Activated naive CD4-positive, alpha-beta T cell treated with anti-CD3 and anti-CD28 coated beads, Interleukin-2, amount 50 U/mL, for 72 hours (primary cell): ENCODE data around the gene EVA1A. TPM values are rescaled to one million over a fixed set of nuclear protein-coding genes. Genes with fewer than 3 reads are reported as not detected.

Experiments used
- ATAC-seq, 2 donors: fragments of 150-1000 bp; cut with Tn5 transposase; 2 replicates each; pipeline ENCODE4 v1.10.0; 2021; ENCODE audit warnings: mild to moderate bottlenecking in 2 of 2, moderate library complexity in 2 of 2
- DNase-seq, 2 donors: peaks; one replicate each; pipeline ENCODE4 v3.0.0; 2021 to 2022; ENCODE audit warnings: low spot score in 2 of 2
- H3K27ac Mint-ChIP-seq, 2 donors: one replicate each; pipeline ENCODE4 v1.8.0; 2022; ENCODE audit warnings: mild to moderate bottlenecking in 2 of 2, mixed read lengths in 2 of 2
- H3K36me3 Mint-ChIP-seq, 2 donors: one replicate each; pipeline ENCODE4 v1.8.0; 2022; ENCODE audit warnings: mixed read lengths in 2 of 2
- H3K9me3 Mint-ChIP-seq, 2 donors: one replicate each; pipeline ENCODE4 v1.8.0; 2022; ENCODE audit warnings: mixed read lengths in 2 of 2
- total RNA-seq, 2 donors: library from RNA; stranded (reverse); gene quantifications; one replicate each; pipeline ENCODE4 v1.2.3, GENCODE V29; 2022

The EVA1A gene, protein sequence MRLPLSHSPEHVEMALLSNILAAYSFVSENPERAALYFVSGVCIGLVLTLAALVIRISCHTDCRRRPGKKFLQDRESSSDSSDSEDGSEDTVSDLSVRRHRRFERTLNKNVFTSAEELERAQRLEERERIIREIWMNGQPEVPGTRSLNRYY
- under 1 TPM in 1 of 2 donors, not detected in 1; 0.72 TPM for total RNA-seq

DNA sequence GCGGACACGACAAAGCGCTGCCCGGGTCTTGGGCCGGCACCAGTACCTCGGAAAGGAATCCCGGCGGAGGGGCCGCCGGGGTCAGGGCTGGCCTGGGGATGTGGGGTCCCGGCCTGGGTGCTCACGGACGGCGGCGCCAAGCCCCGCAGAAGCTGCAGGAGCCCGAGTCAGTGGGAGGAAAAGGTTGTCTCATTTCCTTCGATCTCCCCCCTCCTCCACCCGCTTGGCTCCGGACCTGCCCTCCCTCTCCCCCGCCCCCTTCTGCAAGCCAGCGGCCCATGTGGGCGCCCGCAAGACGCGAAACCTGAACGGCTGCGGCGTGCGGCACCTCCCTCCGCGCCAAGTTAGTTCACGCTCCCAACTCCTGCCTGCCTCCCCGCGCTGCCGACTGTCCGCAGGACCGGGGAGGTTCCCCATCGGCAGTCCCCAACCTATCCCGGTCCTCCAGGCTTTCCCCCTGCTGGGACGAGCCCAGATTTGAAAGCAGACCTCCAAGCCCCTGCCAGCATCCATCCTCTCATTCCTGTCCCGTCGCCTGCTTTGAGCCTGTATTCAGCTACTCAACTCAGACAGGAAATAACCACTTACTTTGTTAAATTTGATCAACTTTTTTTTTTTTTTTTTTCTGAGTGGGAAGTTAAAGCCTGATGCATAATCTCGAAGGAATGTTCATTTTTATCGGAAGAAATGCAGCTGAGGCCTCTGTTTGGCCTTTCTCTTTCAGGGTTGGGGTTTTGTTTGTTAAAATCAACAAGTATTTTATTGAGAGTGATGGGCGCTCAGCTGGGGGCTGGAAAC, at the start of gene EVA1A:
Gene EVA1A (minus strand): TSS at position 172 of the 798 bp plus-strand sequence. CDS start 42,799 bp downstream, outside the sequence.
- ATAC-seq (peak; percentile 41 to 56), DNase-seq (peak in 1 of 2 donors; percentile 16)
- Mint-ChIP-seq H3K36me3 (no peaks in the 10 kb centered on the region), H3K9me3 (no peaks in the 10 kb centered on the region), H3K27ac (no peak within 1 kb of the TSS)

DNA sequence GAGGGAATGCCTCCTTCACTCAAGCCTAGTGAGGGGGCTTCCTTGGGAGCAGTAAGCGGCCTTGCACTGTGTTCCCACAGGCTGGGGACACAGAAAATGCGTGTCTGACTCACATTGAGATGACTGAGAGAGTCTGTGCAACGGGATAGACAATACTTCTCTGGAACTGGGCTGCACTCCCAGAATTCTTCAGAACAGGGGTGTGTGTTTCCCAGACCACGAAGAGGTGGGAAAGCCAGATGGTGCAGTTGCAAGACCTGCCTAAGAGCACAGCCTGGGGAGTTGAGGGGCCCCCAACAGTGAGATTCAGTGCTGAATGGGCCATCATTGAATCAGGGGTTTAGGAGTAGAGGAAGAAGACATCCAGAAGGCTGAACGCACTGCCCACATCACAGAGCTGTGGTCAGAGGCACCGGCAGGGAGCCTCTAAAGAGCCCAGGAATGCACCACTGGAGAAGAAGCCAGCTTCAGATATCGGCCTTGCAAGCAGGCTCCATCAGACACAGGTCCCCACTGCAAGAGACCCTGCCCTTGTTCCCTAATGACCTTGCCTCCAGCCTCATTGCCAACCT, 49.3 kb upstream of the EVA1A start:
- no peak overlapping the region for H3K27ac Mint-ChIP-seq
- no peak for DNase-seq
- no peaks in the 10 kb centered on the region for H3K36me3 Mint-ChIP-seq
- ATAC-seq, result no peak
- H3K9me3 Mint-ChIP-seq, result no peaks in the 10 kb centered on the region

DNA sequence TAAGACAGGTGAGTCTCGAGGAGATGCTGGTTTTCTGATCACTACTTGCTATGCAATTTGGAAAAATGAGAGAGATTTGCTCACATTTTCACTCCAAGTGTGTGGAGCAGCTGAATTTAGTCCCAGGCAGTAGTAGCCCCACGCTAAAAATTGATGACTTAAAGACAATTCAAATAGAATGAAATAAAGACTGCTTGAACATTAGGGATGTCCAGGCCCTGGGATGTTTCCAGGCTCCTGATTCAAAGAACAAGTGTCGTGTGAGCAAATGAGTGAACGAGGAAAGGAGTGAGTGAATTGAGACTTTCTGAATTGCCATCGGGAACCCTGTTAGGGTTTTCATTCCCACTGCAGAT, 48.6 kb upstream of the EVA1A start:
- no peak for DNase-seq
- no peaks in the 10 kb centered on the region for H3K9me3 Mint-ChIP-seq
- no peak for ATAC-seq
- H3K36me3 Mint-ChIP-seq, result no peaks in the 10 kb centered on the region
- no peak overlapping the region for H3K27ac Mint-ChIP-seq

DNA sequence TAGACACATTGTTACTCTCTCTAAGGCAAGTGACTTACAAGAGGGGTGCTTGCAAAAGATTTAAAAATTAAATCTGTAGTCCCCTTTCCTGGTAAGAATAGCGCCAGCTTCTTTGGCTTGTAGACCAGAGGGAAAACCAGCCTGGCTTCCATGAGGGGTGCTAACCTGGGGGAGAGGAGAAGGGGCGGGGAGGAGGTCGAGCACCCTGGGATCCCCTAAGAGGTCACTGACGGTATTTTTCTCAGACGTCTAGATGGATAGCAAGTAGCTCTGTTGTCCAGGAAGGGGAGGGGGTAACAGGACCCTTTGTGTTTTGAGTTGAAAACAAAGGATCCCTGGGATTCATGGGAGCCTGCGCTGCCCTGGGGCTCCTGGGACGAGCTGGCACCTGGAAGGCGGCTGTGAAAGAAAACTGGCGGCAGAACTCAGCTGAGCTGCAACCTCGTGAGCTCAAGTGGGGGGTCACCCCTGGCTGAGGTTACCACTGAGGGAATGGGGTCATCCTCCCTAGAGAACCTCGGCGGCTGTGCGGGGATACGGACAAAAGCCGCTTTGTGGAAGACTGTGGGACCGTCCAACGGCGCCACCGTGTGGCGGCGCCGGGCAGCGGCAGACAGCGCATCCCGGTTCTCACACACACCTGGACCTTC, 48.1 kb upstream of the EVA1A start:
- DNase-seq (peak; percentile 60 to 67), ATAC-seq (peak; percentile 67 to 87)
- no peaks in the 10 kb centered on the region for H3K9me3 Mint-ChIP-seq
- no peak overlapping the region for H3K27ac Mint-ChIP-seq
- no peaks in the 10 kb centered on the region for H3K36me3 Mint-ChIP-seq

DNA sequence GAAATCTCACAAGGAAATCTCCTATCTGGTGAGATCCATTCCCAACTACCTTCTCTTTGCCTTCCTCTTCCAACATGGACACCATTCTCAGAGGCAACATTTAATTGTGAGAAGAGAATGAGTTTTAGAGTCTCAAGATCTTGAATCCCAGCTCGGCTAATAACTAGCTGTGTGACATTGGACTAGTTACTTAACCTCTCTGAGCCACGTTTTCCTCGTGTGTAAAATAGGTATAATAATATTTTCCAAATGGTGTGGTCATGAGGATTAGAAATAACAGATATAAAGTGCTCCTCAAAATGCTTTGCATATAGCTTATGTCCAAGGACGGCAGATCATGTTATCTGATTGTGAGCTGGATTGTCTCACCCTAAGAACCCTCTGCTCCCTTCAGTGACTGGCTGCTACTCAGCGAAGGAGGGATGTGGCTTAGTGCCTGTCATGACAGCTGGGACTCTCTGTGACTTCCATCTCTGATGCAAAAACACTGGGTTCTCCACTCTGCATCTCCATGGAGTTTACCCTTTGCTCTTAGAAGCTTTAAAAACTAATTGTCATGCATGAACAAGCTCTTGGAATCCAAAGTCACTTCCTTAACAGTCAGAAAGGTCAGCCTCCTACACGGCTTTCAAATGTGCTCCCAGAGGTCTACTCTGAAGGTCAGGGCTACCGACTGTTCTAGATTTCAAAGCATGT, 47.4 kb upstream of the EVA1A start:
- no peaks in the 10 kb centered on the region for H3K9me3 Mint-ChIP-seq
- DNase-seq (no peak), ATAC-seq (no peak)
- H3K36me3 Mint-ChIP-seq, result no peaks in the 10 kb centered on the region
- no peak overlapping the region for H3K27ac Mint-ChIP-seq

DNA sequence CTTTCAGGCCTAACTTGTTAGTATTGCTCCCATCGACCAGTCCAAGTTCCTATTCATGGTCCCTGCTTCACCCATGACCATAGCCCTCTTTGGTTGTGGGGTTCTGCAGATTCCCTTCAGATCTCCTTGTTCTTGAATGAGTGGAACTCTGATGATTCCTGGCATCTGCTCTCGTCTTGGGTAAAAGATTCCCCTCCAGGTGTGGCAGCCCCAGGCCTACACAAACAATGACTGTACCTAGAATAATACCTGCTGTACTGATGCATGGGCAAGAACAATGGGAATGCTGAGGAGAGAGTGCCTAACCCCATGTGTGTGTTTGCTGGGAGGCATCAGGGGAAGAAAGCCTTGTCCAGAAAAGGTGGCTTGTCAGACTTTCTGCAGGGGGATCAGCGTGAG, 46.7 kb upstream of the EVA1A start:
- no peaks in the 10 kb centered on the region for H3K36me3 Mint-ChIP-seq
- H3K9me3 Mint-ChIP-seq, result no peaks in the 10 kb centered on the region
- DNase-seq, result no peak
- H3K27ac Mint-ChIP-seq, result no peak overlapping the region
- no peak for ATAC-seq

DNA sequence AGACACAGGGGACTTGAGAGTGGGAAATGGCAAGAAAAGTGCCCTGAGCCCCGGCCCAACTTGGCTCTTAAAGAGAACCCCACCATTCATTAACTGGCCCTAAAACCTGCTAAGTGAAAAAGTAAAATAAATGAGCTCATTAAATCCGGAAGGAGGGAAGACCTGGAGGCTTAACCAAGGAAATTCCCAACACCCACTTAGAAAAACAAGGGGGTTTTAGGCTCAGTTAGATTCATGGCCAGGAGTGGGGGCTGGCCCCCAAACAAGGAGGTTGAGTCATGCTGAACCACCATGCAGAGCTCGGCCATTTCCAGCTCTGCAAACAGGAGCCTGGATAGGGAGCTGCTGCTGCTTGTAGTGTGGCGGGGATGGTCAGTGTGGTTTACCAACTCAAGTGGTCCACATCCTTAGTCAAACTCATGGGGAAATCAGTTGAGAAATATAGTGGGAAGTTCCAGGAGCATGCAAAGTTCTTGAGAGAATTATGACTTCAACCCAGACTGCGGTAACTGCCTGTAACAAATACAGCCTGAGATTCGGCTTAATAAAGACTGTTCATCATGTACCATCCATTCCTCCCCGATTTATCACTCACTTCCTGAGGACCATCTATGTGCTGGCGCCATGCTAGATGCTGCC, 46.1 kb upstream of the EVA1A start:
- no peak for ATAC-seq
- Mint-ChIP-seq H3K27ac (no peak overlapping the region), H3K36me3 (no peaks in the 10 kb centered on the region), H3K9me3 (no peaks in the 10 kb centered on the region)
- DNase-seq, result no peak

DNA sequence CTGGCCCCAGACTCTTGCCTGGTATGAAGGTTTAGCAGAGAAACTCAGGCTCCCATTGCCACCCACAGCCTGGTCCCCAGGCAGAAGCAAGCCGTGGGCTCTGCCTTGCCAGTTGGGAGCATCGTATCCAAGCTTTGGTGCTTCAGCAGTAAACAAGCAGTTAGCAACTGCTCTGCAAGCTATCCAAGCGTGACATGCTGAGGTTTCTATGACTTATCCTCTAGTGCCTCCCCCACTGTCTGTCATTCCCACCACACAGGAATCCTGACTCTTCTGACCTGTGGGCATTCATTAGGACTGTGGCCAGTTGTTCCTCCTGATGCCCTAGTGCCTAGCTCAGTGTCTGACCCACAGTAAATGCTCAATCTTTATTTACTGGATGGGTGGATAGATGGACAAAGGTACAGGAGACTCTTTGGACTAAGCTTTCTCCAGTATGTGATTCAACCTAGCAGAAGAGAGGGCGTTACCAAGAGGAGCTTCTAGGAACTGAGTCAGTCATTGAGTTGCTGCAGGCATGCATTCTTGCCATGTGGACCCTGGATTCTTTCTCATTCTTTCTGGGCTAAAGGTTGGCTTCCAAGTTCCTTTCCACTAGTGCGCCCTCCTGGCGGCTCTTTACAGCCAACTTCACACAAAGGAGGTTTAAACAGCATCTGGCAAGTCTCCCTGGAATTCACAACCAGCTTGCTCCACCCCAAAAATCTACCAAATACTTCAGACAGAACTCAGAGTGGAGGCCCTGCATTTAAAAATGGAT, 45.2 kb upstream of the EVA1A start:
- H3K36me3 Mint-ChIP-seq, result no peaks in the 10 kb centered on the region
- no peak for ATAC-seq
- no peaks in the 10 kb centered on the region for H3K9me3 Mint-ChIP-seq
- H3K27ac Mint-ChIP-seq, result no peak overlapping the region
- DNase-seq, result no peak

DNA sequence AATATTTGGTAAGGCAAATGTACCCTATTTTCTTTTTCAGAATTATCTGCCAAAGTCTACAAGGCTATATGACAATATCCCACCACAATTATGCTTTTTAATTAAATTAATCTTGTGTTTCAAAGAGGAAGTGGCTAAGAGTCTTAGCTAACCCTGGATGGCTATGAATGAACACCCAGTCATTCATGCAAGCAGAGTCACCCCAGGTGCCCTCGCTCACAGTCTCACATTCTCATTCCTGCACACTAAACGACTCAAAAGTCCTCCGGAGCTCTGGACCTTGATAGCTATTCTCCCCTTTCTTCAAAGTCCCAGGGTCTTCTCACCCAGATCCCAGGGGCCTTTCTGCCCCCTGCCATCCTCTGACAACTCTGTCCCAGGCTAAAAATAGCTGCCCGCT, 43.7 kb upstream of the EVA1A start:
- ATAC-seq (no peak), DNase-seq (no peak)
- no peak overlapping the region for H3K27ac Mint-ChIP-seq
- H3K9me3 Mint-ChIP-seq, result no peaks in the 10 kb centered on the region
- no peaks in the 10 kb centered on the region for H3K36me3 Mint-ChIP-seq

DNA sequence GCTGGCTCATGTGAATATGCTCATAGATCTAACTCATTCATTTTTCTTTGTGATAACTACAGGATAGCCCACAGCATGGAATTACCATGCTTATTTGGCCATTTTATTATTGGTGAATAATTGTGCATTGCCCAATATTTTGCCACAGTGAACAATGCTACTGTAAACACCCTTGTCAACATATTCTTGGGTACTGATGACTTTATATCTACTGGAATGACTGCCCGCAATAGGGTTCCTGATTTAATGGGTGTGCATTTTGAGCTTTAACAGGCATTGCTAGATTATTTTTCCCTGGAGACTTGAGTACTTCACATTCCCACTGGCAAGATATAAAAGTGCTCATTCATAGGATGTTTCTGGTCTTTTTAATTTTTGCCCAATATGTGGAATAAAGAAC, 42.7 kb upstream of the EVA1A start:
- Mint-ChIP-seq H3K36me3 (no peaks in the 10 kb centered on the region), H3K27ac (no peak overlapping the region)

DNA sequence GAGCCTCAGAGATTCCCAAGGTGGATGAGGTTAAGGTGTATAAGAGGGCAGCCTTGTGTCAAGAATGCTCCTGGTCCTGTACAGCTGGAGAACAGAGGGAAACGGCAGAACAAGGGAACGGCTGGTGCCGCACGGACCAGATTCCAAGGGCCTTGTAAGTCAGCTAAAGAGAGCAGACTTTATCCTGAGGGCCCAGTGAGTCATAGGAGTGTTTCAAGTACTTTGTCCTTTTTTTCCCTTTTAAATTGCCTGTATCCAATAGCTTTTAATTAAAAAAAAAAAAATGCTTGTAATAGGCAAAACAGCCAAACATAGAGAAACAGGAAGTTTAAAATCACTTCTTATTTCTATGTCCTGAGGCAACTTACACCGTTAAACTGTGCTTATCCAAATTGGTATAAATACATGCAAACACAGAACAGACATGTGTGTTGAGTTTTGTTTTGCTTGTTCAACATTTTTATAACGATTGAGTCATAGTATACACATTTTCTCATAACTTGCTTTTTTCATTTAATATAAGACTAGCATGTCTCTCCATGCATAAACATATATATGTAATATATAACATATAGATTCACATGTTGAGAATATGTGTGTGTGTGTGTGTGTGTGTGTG, 42.1 kb upstream of the EVA1A start:
- Mint-ChIP-seq H3K27ac (no peak overlapping the region), H3K9me3 (no peaks in the 10 kb centered on the region), H3K36me3 (no peaks in the 10 kb centered on the region)
- ATAC-seq (no peak), DNase-seq (no peak)

More for the DNA sequence above, 42.7 kb upstream of the EVA1A start:
- ATAC-seq, result no peak
- no peaks in the 10 kb centered on the region for H3K9me3 Mint-ChIP-seq
- no peak for DNase-seq

DNA sequence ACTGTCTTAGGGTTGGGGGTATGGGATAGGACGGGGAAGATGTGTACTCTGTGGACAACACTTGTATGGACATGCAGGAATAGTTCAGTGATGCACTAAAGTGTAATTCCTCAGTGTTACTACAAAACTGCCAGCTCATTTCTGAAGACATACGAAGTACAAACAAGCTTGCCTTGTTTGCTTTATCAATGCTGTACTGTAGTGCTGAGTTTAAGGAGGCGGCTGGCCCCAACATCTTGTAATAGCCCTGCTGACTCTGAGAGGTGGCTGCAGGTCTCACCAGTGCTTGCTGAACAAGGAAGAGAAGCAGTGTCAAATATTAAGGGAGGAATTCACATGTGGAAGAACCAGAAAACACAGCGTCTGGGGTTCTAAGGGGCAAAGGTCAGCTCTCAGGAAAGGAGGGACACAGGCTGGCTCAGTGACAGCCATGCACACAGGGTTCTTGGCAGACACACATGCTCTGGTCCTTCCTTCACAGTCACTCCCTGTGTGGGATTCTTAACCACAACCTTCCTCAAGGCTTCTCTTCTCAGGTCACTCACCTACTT, 39.8 kb upstream of the EVA1A start:
- H3K27ac Mint-ChIP-seq, result no peak overlapping the region
- no peak for ATAC-seq
- no peaks in the 10 kb centered on the region for H3K36me3 Mint-ChIP-seq
- DNase-seq, result no peak
- H3K9me3 Mint-ChIP-seq, result no peaks in the 10 kb centered on the region

DNA sequence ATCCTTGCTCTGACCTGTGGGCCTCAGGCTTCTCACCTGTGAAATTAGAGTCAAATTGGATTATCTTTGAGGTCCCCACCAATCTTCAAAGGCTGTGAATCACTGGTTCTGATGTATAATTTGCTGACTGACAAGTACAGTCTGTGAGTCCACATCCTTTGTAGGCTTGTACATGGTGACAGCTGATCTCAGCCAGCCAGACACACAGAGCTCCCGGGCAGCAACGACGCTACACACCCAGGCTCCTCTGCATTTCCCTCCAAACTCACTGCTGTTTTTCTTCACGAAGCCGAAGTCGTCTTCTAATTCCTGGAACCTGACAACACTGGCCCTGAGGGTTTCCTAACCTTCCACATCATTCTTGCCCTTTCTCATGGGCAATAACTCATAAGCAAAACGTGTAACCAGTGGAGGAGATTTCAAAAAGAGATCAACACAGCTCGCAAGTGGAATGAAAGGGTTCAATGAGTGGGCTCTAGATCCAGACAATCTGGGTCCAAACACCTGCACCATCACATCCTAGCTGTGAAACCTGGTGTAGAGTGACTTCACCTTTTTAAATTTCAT, 37.9 kb upstream of the EVA1A start:
- DNase-seq (no peak), ATAC-seq (no peak)
- Mint-ChIP-seq H3K36me3 (no peaks in the 10 kb centered on the region), H3K27ac (no peak overlapping the region), H3K9me3 (no peaks in the 10 kb centered on the region)

DNA sequence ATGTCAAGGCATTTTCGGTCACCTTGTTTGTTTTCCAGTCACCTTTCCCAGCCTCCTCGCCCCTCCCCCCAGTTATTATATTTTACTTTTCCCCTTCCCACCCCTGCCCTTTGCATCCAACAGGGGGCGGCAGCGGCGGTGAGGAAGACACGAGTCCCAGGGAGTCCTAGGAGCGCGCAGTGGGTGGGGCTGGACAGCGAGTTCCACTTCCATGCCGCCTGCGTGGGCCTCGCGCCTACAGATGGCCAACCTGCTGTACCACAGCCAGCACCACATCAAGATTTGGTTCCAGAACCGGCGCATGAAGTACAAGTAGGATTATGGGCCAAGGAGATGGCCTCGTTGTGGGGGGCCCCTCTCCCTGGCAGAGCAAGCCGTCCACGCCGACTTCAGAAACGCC, 37.2 kb upstream of the EVA1A start:
- ATAC-seq (no peak), DNase-seq (no peak)
- Mint-ChIP-seq H3K9me3 (no peaks in the 10 kb centered on the region), H3K36me3 (no peaks in the 10 kb centered on the region), H3K27ac (no peak overlapping the region)

DNA sequence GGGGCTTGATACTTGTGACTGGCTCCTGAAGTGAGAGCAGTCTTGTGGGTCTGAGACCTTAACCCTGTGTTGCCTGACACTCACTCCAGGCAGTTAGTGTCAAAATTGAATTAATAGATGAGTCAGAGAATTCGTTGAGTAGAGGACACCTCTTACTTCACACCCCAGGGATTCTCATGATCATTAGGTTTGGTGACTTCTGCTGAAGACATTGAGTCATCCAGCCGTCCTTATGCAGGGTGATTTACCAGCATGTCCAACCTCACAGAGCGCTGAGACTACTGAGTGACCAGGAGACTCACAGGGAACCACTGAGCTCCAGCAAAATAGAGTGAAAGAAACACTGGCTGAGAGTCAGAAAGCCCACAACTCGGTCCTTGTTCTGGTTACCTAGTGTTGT, 36.0 kb upstream of the EVA1A start:
- no peak for ATAC-seq
- Mint-ChIP-seq H3K27ac (no peak overlapping the region), H3K9me3 (no peaks in the 10 kb centered on the region), H3K36me3 (no peaks in the 10 kb centered on the region)
- no peak for DNase-seq
